Anterior cingulate cortex (tissue), 58 donors: ENCODE results near the gene TLDC2.
"Not testable (repeated sequence)": the region's sequence is repeated elsewhere in the genome, so short reads cannot be mapped to it uniquely, and the experiment has no call there.

ENCODE experiments used
- DNase-seq, 58 donors: peaks; one replicate each; lab custom pipeline; 2025; lab: John Stamatoyannopoulos, UW

TLDC2 gene

DNA sequence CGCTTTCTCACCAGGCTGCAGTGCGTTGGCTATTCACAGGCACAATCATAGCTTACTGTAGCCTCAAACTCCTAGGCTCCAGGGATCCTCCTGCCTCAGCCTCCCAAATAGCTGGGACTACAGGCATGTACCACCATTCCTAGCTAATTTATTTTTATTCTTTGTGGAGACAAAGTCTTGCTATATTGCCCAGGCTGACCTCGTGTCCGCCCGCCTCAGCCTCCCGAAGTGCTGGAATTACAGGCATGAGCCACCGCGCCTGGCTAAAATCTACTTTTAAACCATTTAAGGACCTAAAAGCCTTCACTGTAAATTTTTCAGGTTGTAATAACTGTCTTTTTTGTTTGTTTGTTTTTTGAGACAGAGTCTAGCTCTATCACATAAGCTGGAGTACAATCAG, 60.4 kb downstream of the TLDC2 start:
- DNase-seq, result no peak

GRCh38 chr20:36936761-36937401, 60.9 kb downstream of the TLDC2 start:
- DNase-seq, result not testable (repeated sequence)

GRCh38 chr20:36937402-36937770, 61.4 kb downstream of the TLDC2 start:
- no peak for DNase-seq

DNA sequence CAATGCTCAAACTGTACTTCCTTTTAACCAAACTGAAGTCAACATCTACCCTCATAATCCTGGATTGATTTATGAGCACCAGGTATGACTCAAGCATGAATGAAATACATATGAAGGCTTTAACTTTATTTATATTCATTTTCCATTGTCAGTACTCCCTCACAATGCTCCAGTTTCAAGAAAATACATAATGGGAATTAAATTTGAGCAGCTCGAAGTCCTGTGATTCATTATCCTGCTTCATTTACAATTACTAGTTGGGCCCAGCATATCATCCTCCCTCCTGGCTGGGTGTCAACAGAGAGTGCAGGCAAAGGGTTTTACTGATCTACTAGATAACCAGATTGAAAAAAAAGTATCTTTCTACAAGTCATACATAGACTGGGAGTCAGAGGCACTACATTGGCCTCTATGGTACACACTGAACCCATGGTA, 65.5 kb downstream of the TLDC2 start:
- peak in 1 of 58 donors; percentile 18 for DNase-seq
